Upper lobe of right lung (tissue), 1 donor: ENCODE results near the gene NEIL3. TPM values are rescaled to one million over a fixed set of nuclear protein-coding genes. Genes with fewer than 3 reads are reported as not detected.

Experiments used
- ATAC-seq: fragments of 200-7000 bp; cut with Tn5 transposase; one replicate; pipeline ENCODE4 v1.9.1; 2020; ENCODE audit warnings: mild to moderate bottlenecking, moderate library complexity
- DNase-seq: peaks from one replicate; pipeline ENCODE4 v3.0.0-alpha.2; 2020
- H3K27ac ChIP-seq: fragments of 200-600 bp; one replicate; pipeline ENCODE4 v1.8.0; 2022
- H3K27me3 ChIP-seq: fragments of 200-600 bp; one replicate; pipeline ENCODE4 v1.8.0; 2022; ENCODE audit warnings: mild to moderate bottlenecking
- H3K36me3 ChIP-seq: fragments of 200-600 bp; one replicate; pipeline ENCODE4 v1.8.0; 2022
- H3K4me1 ChIP-seq: fragments of 200-600 bp; one replicate; pipeline ENCODE4 v1.8.0; 2022
- H3K4me3 ChIP-seq: fragments of 200-600 bp; one replicate; pipeline ENCODE4 v1.8.0; 2022; ENCODE audit warnings: mild to moderate bottlenecking
- H3K9me3 ChIP-seq: fragments of 200-600 bp; one replicate; pipeline ENCODE4 v1.8.0; 2022
- intact Hi-C: fragments of 100-400 bp; cut with DNase I; formaldehyde crosslinking; loops from one replicate; pipeline ENCODE4 v1.11.0; 2022
- total RNA-seq: library from RNA; stranded (reverse); fragmentation: NEBNext Ultra II Directional; extraction: Animal tissue kit (Norgen Biotek cat#: 25700); gene quantifications from one replicate; pipeline ENCODE4 v1.2.1, GENCODE V29; 2021
- TF ChIP-seq, protein P1 (sequence below): fragments of 200-600 bp; IDR thresholded peaks from one replicate; pipeline ENCODE4 v1.8.0; 2022; ENCODE audit warnings: antibody characterized with exemption
- donor health status: DM: no; HTN: yes; CAD: no; lungs with severe emphysema.

The NEIL3 gene
- total RNA-seq, 1 donor from 2014 or later, result 0.52 TPM

- DNase-seq (no peak), ATAC-seq (no peak)
- no peaks in the 10 kb centered on the region for H3K27me3 ChIP-seq
- no peaks in the 10 kb centered on the region for H3K36me3 ChIP-seq
- no peaks in the 10 kb centered on the region for H3K4me1 ChIP-seq
- intact Hi-C loops, result no loop called here
- TF ChIP-seq, protein P1, sequence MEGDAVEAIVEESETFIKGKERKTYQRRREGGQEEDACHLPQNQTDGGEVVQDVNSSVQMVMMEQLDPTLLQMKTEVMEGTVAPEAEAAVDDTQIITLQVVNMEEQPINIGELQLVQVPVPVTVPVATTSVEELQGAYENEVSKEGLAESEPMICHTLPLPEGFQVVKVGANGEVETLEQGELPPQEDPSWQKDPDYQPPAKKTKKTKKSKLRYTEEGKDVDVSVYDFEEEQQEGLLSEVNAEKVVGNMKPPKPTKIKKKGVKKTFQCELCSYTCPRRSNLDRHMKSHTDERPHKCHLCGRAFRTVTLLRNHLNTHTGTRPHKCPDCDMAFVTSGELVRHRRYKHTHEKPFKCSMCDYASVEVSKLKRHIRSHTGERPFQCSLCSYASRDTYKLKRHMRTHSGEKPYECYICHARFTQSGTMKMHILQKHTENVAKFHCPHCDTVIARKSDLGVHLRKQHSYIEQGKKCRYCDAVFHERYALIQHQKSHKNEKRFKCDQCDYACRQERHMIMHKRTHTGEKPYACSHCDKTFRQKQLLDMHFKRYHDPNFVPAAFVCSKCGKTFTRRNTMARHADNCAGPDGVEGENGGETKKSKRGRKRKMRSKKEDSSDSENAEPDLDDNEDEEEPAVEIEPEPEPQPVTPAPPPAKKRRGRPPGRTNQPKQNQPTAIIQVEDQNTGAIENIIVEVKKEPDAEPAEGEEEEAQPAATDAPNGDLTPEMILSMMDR, result no peak
- no peak overlapping the region for H3K27ac ChIP-seq
- no peaks in the 10 kb centered on the region for H3K9me3 ChIP-seq
- H3K4me3 ChIP-seq, result no peak overlapping the region
Measured at GRCh38 chr4:177292171-177292570, 17.5 kb upstream of the NEIL3 start.

DNA sequence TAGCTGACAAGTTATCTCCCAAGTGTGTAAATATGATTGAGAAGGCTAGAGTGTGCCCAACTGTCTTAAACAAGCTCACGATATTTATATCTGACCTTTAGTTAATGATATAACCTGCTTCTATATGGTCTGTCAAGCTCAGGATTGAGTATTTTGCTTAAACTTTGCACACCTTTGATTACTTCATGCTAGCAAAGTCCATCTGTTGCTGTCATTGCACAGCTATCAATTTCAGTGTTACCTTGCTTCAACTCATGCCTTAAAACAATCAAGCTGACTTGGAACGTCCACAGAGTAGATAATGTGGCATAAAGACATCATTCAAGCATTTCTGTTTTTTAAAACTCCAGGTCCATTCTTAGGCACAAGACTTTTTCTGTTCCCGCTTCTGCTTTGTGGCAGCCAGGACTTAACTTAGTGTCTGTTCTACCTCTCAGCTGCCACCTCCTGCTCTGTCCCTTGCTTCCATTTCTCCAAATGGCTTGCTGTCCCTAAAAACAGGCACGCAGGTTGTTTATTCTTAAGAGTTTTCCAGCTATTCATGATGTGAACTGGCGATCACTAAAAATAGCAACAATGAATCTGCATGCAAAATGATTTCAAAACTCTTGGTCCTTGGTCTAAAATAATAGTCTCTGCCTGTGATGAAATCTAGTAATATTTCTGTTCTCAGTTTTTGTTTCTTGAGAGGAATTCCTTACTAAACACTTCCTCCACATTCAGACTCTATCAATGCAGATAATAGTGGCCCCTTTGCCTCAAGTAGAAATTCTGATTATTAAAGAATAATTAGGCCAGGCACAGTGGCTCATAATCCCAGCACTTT is 16.3 kb upstream of the NEIL3 start:
- H3K4me3 ChIP-seq, result no peak overlapping the region
- ATAC-seq, result no peak

DNA sequence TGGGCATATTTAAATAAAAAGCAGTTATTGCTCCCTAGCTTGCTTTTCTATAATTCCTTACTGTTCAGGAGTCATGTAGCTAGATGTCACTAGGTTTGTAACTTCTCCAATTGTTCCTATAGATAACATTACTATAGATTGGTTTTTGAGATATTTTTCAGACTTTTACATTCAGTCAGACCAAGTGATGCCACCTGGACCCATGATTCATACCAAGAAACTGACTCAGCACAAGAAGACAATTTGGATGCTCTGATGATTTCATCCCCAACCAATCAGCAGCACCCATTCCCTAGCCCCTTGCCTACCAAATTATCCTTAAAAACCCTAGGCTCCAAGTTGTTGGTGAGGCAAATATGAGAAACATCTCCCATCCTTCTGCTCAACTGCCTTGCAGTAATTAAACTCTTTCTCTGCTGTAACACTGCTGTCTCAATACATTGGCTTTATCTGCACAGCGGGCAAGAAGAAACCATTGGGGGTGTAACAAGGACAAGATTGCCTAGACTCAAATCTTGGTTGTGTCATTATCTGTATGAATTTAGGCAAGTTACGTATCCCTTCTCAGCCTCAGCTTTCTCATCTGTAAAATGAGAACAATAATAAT is 11.8 kb upstream of the NEIL3 start:
- DNase-seq (no peak), ATAC-seq (no peak)
- Histone ChIP-seq H3K9me3 (no peaks in the 10 kb centered on the region), H3K36me3 (no peaks in the 10 kb centered on the region), H3K27me3 (no peaks in the 10 kb centered on the region), H3K27ac (no peak overlapping the region), H3K4me1 (no peaks in the 10 kb centered on the region), H3K4me3 (no peak overlapping the region)
- TF ChIP-seq, protein P1, result no peak
- intact Hi-C loops, result no loop called here

More for the DNA sequence above, 16.3 kb upstream of the NEIL3 start:
- H3K27me3 ChIP-seq, result no peaks in the 10 kb centered on the region
- no peaks in the 10 kb centered on the region for H3K36me3 ChIP-seq
- no peaks in the 10 kb centered on the region for H3K9me3 ChIP-seq
- DNase-seq, result no peak
- intact Hi-C loops, result no loop called here
- no peak overlapping the region for H3K27ac ChIP-seq
- no peaks in the 10 kb centered on the region for H3K4me1 ChIP-seq
- TF ChIP-seq, protein P1, result no peak

GRCh38 chr4:177301126-177301639 is 8.5 kb upstream of the NEIL3 start:
- intact Hi-C loops, result no loop called here
- no peak for ATAC-seq
- H3K4me3 ChIP-seq, result no peak overlapping the region
- H3K4me1 ChIP-seq, result no peaks in the 10 kb centered on the region
- H3K36me3 ChIP-seq, result no peaks in the 10 kb centered on the region
- H3K27ac ChIP-seq, result no peak overlapping the region
- TF ChIP-seq, protein P1, result no peak
- DNase-seq, result no peak
- no peaks in the 10 kb centered on the region for H3K27me3 ChIP-seq
- H3K9me3 ChIP-seq, result no peaks in the 10 kb centered on the region

DNA sequence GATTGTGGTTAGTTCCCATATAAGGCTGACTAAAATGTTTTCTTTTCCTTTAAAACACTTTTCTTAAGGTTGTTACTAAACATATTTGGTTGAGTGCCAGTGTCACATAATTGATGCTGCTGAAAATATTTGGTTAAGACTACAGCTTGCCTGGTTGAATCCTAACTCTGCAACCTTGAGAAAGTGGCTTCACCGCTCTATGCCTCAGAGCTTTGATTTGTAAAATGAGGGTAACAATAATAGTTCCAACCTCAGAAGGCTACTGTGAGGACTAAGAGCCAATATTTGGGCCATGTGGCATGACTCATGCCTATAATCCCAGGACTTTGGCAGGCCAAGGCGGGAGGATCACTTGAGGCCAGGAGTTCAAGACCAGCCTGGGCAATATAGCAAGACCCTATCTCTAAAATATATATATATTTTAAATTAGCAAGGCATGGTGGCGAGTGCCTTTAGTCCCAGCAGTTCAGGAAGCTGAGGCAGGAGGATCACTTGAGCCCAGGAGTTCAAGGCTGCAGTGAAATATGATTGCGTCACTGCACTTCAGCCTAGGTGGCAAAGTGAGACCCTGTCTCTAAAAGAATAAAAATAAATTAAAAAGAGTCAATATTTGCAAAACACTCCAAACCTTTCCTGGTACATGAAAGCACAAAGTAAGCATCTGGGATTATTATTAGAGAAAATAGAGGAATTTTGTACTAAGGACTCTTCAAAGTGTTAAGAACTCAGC is 7.1 kb upstream of the NEIL3 start:
- Histone ChIP-seq H3K36me3 (no peaks in the 10 kb centered on the region), H3K4me1 (no peaks in the 10 kb centered on the region), H3K4me3 (no peak overlapping the region), H3K27me3 (no peaks in the 10 kb centered on the region), H3K9me3 (no peaks in the 10 kb centered on the region), H3K27ac (no peak overlapping the region)
- TF ChIP-seq, protein P1, result no peak
- ATAC-seq (no peak), DNase-seq (no peak)
- intact Hi-C loops, result no loop called here
